H9 (cell line): ENCODE measurements around the gene SELL. TPM values are rescaled to one million over a fixed set of nuclear protein-coding genes. Genes with fewer than 3 reads are reported as not detected.

Experiments used
- DNase-seq: peaks from one replicate; pipeline ENCODE4 v3.0.0-alpha.2; 2017
- H2AFZ ChIP-seq: one replicate; pipeline ENCODE4 v1.6.1; 2013; ENCODE audit warnings: mild to moderate bottlenecking, low read length, control low read depth, moderate library complexity
- H2AK5ac ChIP-seq: 2 replicates; pipeline ENCODE4 v1.6.1; 2013; ENCODE audit warnings: low read length, control low read depth, mixed read lengths; ENCODE audit not compliant: insufficient read length
- H2BK120ac ChIP-seq: one replicate; pipeline ENCODE4 v1.6.1; 2013; ENCODE audit warnings: low read depth, mild to moderate bottlenecking, low read length, control low read depth, inconsistent platforms; ENCODE audit not compliant: poor library complexity, severe bottlenecking
- H2BK12ac ChIP-seq: 2 replicates; pipeline ENCODE4 v1.6.1; 2013; ENCODE audit warnings: low read length, control low read depth, mixed read lengths, low read depth; ENCODE audit not compliant: insufficient read length
- H2BK15ac ChIP-seq: 2 replicates; pipeline ENCODE4 v1.6.1; 2013; ENCODE audit warnings: low read depth, low read length, control low read depth
- H2BK20ac ChIP-seq: one replicate; pipeline ENCODE4 v1.6.1; 2013; ENCODE audit warnings: low read depth, mild to moderate bottlenecking, low read length, control low read depth, inconsistent platforms; ENCODE audit not compliant: poor library complexity, severe bottlenecking
- H2BK5ac ChIP-seq: 2 replicates; pipeline ENCODE4 v1.6.1; 2013; ENCODE audit warnings: low read length, control low read depth, mixed read lengths; ENCODE audit not compliant: insufficient read length
- H3K14ac ChIP-seq: 2 replicates; pipeline ENCODE4 v1.6.1; 2013; ENCODE audit warnings: low read length, control low read depth; ENCODE audit not compliant: insufficient read depth
- H3K18ac ChIP-seq: 2 replicates; pipeline ENCODE4 v1.6.1; 2013; ENCODE audit warnings: low read depth, mild to moderate bottlenecking, mixed read lengths, low read length, control low read depth; ENCODE audit not compliant: insufficient read length
- H3K23ac ChIP-seq: 2 replicates; pipeline ENCODE4 v1.6.1; 2013; ENCODE audit warnings: low read length, control low read depth, mixed read lengths, low read depth; ENCODE audit not compliant: insufficient read length
- H3K23me2 ChIP-seq: 2 replicates; pipeline ENCODE4 v1.6.1; 2013; ENCODE audit warnings: low read depth, mild to moderate bottlenecking, mixed read lengths, low read length, control low read depth; ENCODE audit not compliant: insufficient read length, poor library complexity, severe bottlenecking
- H3K27ac ChIP-seq: 2 replicates; pipeline ENCODE4 v1.5.1; 2013; ENCODE audit warnings: low read length, control low read depth, mixed read lengths, low read depth; ENCODE audit not compliant: insufficient read length
- H3K27me3 ChIP-seq: 2 replicates; pipeline ENCODE4 v1.6.1; 2013; ENCODE audit warnings: low read length, control low read depth, inconsistent platforms; ENCODE audit not compliant: insufficient read depth
- H3K4ac ChIP-seq: 2 replicates; pipeline ENCODE4 v1.6.1; 2013; ENCODE audit warnings: low read depth, mild to moderate bottlenecking, control low read depth, inconsistent platforms, low read length, moderate library complexity
- H3K4me1 ChIP-seq: 2 replicates; pipeline ENCODE4 v1.6.1; 2013; ENCODE audit warnings: low read length, control low read depth, inconsistent platforms; ENCODE audit not compliant: insufficient read depth
- H3K4me2 ChIP-seq: 2 replicates; pipeline ENCODE4 v1.6.1; 2013; ENCODE audit warnings: low read length, control low read depth, mixed read lengths; ENCODE audit not compliant: insufficient read length, insufficient read depth
- H3K56ac ChIP-seq: 2 replicates; pipeline ENCODE4 v1.6.1; 2013; ENCODE audit warnings: low read depth, mild to moderate bottlenecking, mixed read lengths, low read length, control low read depth; ENCODE audit not compliant: insufficient read length
- H3K79me1 ChIP-seq: 2 replicates; pipeline ENCODE4 v1.6.1; 2013; ENCODE audit warnings: low read depth, mild to moderate bottlenecking, moderate library complexity, low read length, control low read depth, inconsistent platforms; ENCODE audit not compliant: insufficient read depth, poor library complexity, severe bottlenecking
- H3K79me2 ChIP-seq: 2 replicates; pipeline ENCODE4 v1.6.1; 2013; ENCODE audit warnings: low read length, control low read depth, inconsistent platforms; ENCODE audit not compliant: insufficient read depth
- H3K9ac ChIP-seq: 2 replicates; pipeline ENCODE4 v1.6.1; 2013; ENCODE audit warnings: low read length, control low read depth, mixed read lengths; ENCODE audit not compliant: insufficient read length; ENCODE audit errors: extremely low read depth
- H3K9me3 ChIP-seq: one replicate; pipeline ENCODE4 v1.6.1; 2013; ENCODE audit warnings: low read depth, low read length, inconsistent platforms; ENCODE audit not compliant: control insufficient read depth
- H3T11ph ChIP-seq: one replicate; pipeline ENCODE4 v1.6.1; 2013; ENCODE audit warnings: mild to moderate bottlenecking, low read length, control low read depth, inconsistent platforms
- H4K20me1 ChIP-seq: one replicate; pipeline ENCODE4 v1.6.1; 2013; ENCODE audit not compliant: control insufficient read depth, insufficient read length, insufficient read depth
- H4K5ac ChIP-seq: 2 replicates; pipeline ENCODE4 v1.6.1; 2013; ENCODE audit warnings: low read depth, mild to moderate bottlenecking, mixed read lengths, low read length, control low read depth; ENCODE audit not compliant: insufficient read length
- H4K8ac ChIP-seq: replicated peaks from 2 replicates; pipeline ENCODE4 v1.6.1; 2013; ENCODE audit warnings: low read length, control low read depth, mixed read lengths, low read depth; ENCODE audit not compliant: insufficient read length
- H4K91ac ChIP-seq: 2 replicates; pipeline ENCODE4 v1.6.1; 2013; ENCODE audit warnings: low read depth, mild to moderate bottlenecking, moderate library complexity, mixed read lengths, low read length, control low read depth; ENCODE audit not compliant: insufficient read length
- H3K27ac Mint-ChIP-seq, 3 experiments: 2 replicates in 2 of 3; 3 replicates in 1 of 3; pipeline ENCODE4 v1.8.0; 2020 to 2021; ENCODE audit warnings: mixed read lengths in 3 of 3, mild to moderate bottlenecking in 1 of 3, moderate library complexity in 1 of 3
- H3K27me3 Mint-ChIP-seq: 2 replicates; pipeline ENCODE4 v1.8.0; 2021; ENCODE audit warnings: low read depth, mild to moderate bottlenecking, moderate library complexity, mixed read lengths
- H3K36me3 Mint-ChIP-seq, 3 experiments: 2 replicates in 2 of 3; 3 replicates in 1 of 3; pipeline ENCODE4 v1.8.0; 2020 to 2021; ENCODE audit warnings: low read depth in 3 of 3, mixed read lengths in 3 of 3; ENCODE audit not compliant: insufficient read depth in 1 of 3
- H3K4me1 Mint-ChIP-seq, 2 experiments: 2 replicates each; pipeline ENCODE4 v1.8.0; 2020; ENCODE audit warnings: mixed read lengths in 2 of 2
- H3K4me3 Mint-ChIP-seq, 2 experiments: 2 replicates in 1 of 2; 3 replicates in 1 of 2; pipeline ENCODE4 v1.8.0; 2020 to 2021; ENCODE audit warnings: mild to moderate bottlenecking in 2 of 2, mixed read lengths in 2 of 2, moderate library complexity in 1 of 2
- H3K9me3 Mint-ChIP-seq, 2 experiments: 2 replicates in 1 of 2; 3 replicates in 1 of 2; pipeline ENCODE4 v1.8.0; 2020; ENCODE audit warnings: mild to moderate bottlenecking in 2 of 2, mixed read lengths in 2 of 2, moderate library complexity in 1 of 2
- CTCF ChIP-seq: fragments of 200-600 bp; sonication (generic); conservative IDR thresholded peaks from 3 replicates; pipeline ENCODE4 v1.8.0; 2021; ENCODE audit warnings: antibody characterized with exemption, mild to moderate bottlenecking
- WGBS: extraction: QIAGEN DNeasy Blood & Tissue Kit; methylation state at CpG from one replicate; pipeline ENCODE4 v1.1.7; 2013; ENCODE audit warnings: missing lambda C conversion rate, low lambda C conversion rate, mixed read lengths; ENCODE audit not compliant: insufficient read length; ENCODE audit errors: extremely low coverage; 5-methylcytosine and 5-hydroxymethylcytosine counted together
- total RNA-seq: library from RNA; stranded (reverse); gene quantifications from 2 replicates; pipeline ENCODE4 v1.2.1, GENCODE V29; 2021

SELL gene
- total RNA-seq, 1 experiment from 2014 or later, result not detected

GRCh38 chr1:169698976-169699375, 12.4 kb downstream of the SELL start:
- H3K36me3 Mint-ChIP-seq, result no peaks in the 10 kb centered on the region
- Histone ChIP-seq H2BK20ac (no peak overlapping the region), H2BK12ac (no peak overlapping the region), H2BK5ac (no peak overlapping the region), H4K8ac (no peak overlapping the region), H3T11ph (no peak overlapping the region), H2AFZ (no peak overlapping the region), H3K18ac (no peak overlapping the region), H3K23me2 (no peaks in the 10 kb centered on the region), H3K9me3 (no peaks in the 10 kb centered on the region), H3K4me2 (no peak overlapping the region), H3K14ac (no peak overlapping the region), H2BK120ac (no peak overlapping the region), H3K27ac (no peak overlapping the region), H4K91ac (no peak overlapping the region), H4K20me1 (no peaks in the 10 kb centered on the region), H3K79me2 (no peaks in the 10 kb centered on the region), H2BK15ac (no peak overlapping the region), H4K5ac (no peak overlapping the region), H3K4ac (no peak overlapping the region), H3K56ac (no peak overlapping the region), H3K23ac (no peak overlapping the region), H3K9ac (no peak overlapping the region), H3K4me1 (no peaks in the 10 kb centered on the region), H3K27me3 (no peaks in the 10 kb centered on the region; the same call in 1 of the 2 replicates), H3K79me1 (no peaks in the 10 kb centered on the region), H2AK5ac (no peak overlapping the region)
- no peak overlapping the region for H3K4me3 Mint-ChIP-seq
- no peaks in the 10 kb centered on the region for H3K4me1 Mint-ChIP-seq
- DNase-seq, result no peak
- H3K27me3 Mint-ChIP-seq, result peaks cover 30% of the 10 kb centered on the region
- whole genome bisulfite sequencing, result no CpG with 5 or more reads among the region's 3 CpGs
- TF ChIP-seq CTCF, result no peak
- no peak overlapping the region for H3K27ac Mint-ChIP-seq
- no peaks in the 10 kb centered on the region for H3K9me3 Mint-ChIP-seq
